Measurements from ENCODE around the gene ALOX15B. TPM values are rescaled to one million over a fixed set of nuclear protein-coding genes. Genes with fewer than 3 reads are reported as not detected.

The ALOX15B gene
- total RNA-seq, 1 donor from 2014 or later = 5.3 TPM

GRCh38 chr17:8080208-8080798 is 41.4 kb downstream of the ALOX15B start:
- no peak for DNase-seq (ENCODE audit: low spot score)

- no peak for DNase-seq (ENCODE audit: low spot score)
Measured at GRCh38 chr17:8080799-8081219, 42.0 kb downstream of the ALOX15B start.

GRCh38 chr17:8081876-8082275 is 43.0 kb downstream of the ALOX15B start:
- DNase-seq (ENCODE audit: low spot score) = no peak

GRCh38 chr17:8082292-8082691 is 43.4 kb downstream of the ALOX15B start:
- DNase-seq (ENCODE audit: low spot score) = no peak

GRCh38 chr17:8084250-8084649 is 45.4 kb downstream of the ALOX15B start:
- DNase-seq (ENCODE audit: low spot score) = no peak

- DNase-seq (ENCODE audit: low spot score) = no peak
Measured at GRCh38 chr17:8087075-8087951, 48.5 kb downstream of the ALOX15B start, which contains the start of gene ALOX12B. Gene ALOX12B (minus strand): TSS chr17:8087716. CDS start chr17:8087442, 274 bp downstream.

- DNase-seq (ENCODE audit: low spot score) = no peak
Measured at GRCh38 chr17:8087952-8088230, 49.0 kb downstream of the ALOX15B start.

GRCh38 chr17:8089728-8090127 is 50.9 kb downstream of the ALOX15B start:
- DNase-seq (ENCODE audit: low spot score) = no peak

- no peak for DNase-seq (ENCODE audit: low spot score)
Measured at GRCh38 chr17:8091033-8091687, 52.3 kb downstream of the ALOX15B start.

GRCh38 chr17:8095361-8095760 is 56.5 kb downstream of the ALOX15B start:
- DNase-seq (ENCODE audit: low spot score) = no peak

- no peak for DNase-seq (ENCODE audit: low spot score)
Measured at GRCh38 chr17:8096541-8096940, 57.7 kb downstream of the ALOX15B start.

Other genes starting within 250 kb of the ALOX15B start
- 31.8 TPM for gene KDM6B, start 204.8 kb upstream of the ALOX15B start, total RNA-seq
- gene TMEM88, start 184.0 kb upstream of the ALOX15B start, total RNA-seq = 9.9 TPM
- 98.6 TPM for gene NAA38, start 181.5 kb upstream of the ALOX15B start, total RNA-seq
- gene CYB5D1, start 181.1 kb upstream of the ALOX15B start, total RNA-seq = 15.7 TPM
- 225 TPM for gene CHD3, start 150.3 kb upstream of the ALOX15B start, total RNA-seq
- 2.5 TPM for gene RNF227, start 122.8 kb upstream of the ALOX15B start, total RNA-seq
- 7.9 TPM for gene KCNAB3, start 109.2 kb upstream of the ALOX15B start, total RNA-seq
- 166 TPM for gene TRAPPC1, start 107.1 kb upstream of the ALOX15B start, total RNA-seq
- gene CNTROB, start 106.9 kb upstream of the ALOX15B start, total RNA-seq = 25.6 TPM
- 0.81 TPM for gene GUCY2D, start 36.4 kb upstream of the ALOX15B start, total RNA-seq
- gene ALOX12B, start 48.7 kb downstream of the ALOX15B start, total RNA-seq = 0.62 TPM
- 0.44 TPM for gene ALOXE3, start 79.5 kb downstream of the ALOX15B start, total RNA-seq
- not detected for gene HES7, start 85.0 kb downstream of the ALOX15B start, total RNA-seq
- 152 TPM for gene PER1, start 113.3 kb downstream of the ALOX15B start, total RNA-seq
- 87.9 TPM for gene VAMP2, start 123.9 kb downstream of the ALOX15B start, total RNA-seq
- gene TMEM107, start 137.3 kb downstream of the ALOX15B start, total RNA-seq = 17.1 TPM
- gene BORCS6, start 151.1 kb downstream of the ALOX15B start, total RNA-seq = 7.1 TPM
- 1.9 TPM for gene AURKB, start 171.5 kb downstream of the ALOX15B start, total RNA-seq
- 63.1 TPM for gene CTC1, start 209.0 kb downstream of the ALOX15B start, total RNA-seq
- gene PFAS, start 210.2 kb downstream of the ALOX15B start, total RNA-seq = 82.6 TPM
- gene RANGRF, start 249.6 kb downstream of the ALOX15B start, total RNA-seq = 24.6 TPM